ENCODE results near the gene HSD17B12. TPM values are rescaled to one million over a fixed set of nuclear protein-coding genes. Genes with fewer than 3 reads are reported as not detected.

The HSD17B12 gene
- total and polyA plus RNA-seq, 2 of the 13 experiments (the other 11 are each of a cell fraction or from before 2014, with no cell fraction given), result 50.3 to 117 TPM

- H4K20me1 ChIP-seq (ENCODE audit: insufficient read depth, low read length), result no peaks in the 10 kb centered on the region
- in situ Hi-C loops (cut with HindIII; ENCODE audit: extremely low pct_ligation_motif_present, low pct_unique_long_range_greater_than_20kb), result no loop called here
- no peaks in the 10 kb centered on the region for H3K27me3 ChIP-seq (ENCODE audit: control insufficient read depth in 1 of 2, insufficient read depth in 2 of 2, low read length in 2 of 2)
- POLR2A ChIA-PET, result no interaction called here
- H3K9ac ChIP-seq (ENCODE audit: insufficient read depth, low read depth, low read length), result no peak overlapping the region
- H3K36me3 ChIP-seq (replicated peaks in 1 of 2; ENCODE audit: control insufficient read depth in 1 of 2, insufficient read depth in 2 of 2, low read length in 2 of 2), result peaks cover 4 to 21% of the 10 kb centered on the region in 2 experiments; a peak in 4 of 5 replicates
- WGBS (ENCODE audit: low lambda C conversion rate), result 97% methylated on average over 7 of the region's 7 CpGs
- FAIRE-seq, result no peak
- no peak for ATAC-seq
- no TSS peak for BruUV-seq (replicated peaks)
- no peak for DNase-seq (ENCODE audit: low spot score)
- TF ChIP-seq PRDM4 (CRISPR knock-in tag; IDR thresholded peaks at IDR 0.05; ENCODE audit: borderline replicate concordance) (no peak), ESRRA (CRISPR knock-in tag; IDR thresholded peaks at IDR 0.05; ENCODE audit: low read depth) (no peak), U2AF1 (optimal IDR thresholded peaks at IDR 0.05; ENCODE audit: low read depth, low read length) (no peak), ZNF280D (CRISPR knock-in tag; IDR thresholded peaks at IDR 0.05) (no peak), TARDBP (CRISPR knock-in tag; IDR thresholded peaks at IDR 0.05) (no peak), KLF13 (CRISPR knock-in tag; IDR thresholded peaks at IDR 0.05) (no peak), ZNF30 (CRISPR knock-in tag; IDR thresholded peaks at IDR 0.05) (no peak), STAT5B (CRISPR knock-in tag; IDR thresholded peaks at IDR 0.05) (no peak), ZNF790 (CRISPR knock-in tag; IDR thresholded peaks at IDR 0.05; ENCODE audit: borderline replicate concordance) (no peak), IKZF4 (CRISPR knock-in tag; IDR thresholded peaks at IDR 0.05; ENCODE audit: borderline replicate concordance, low read depth, not compliant biosample characterization) (no peak), ZNF772 (CRISPR knock-in tag; IDR thresholded peaks at IDR 0.05) (no peak), TRAFD1 (CRISPR knock-in tag; IDR thresholded peaks at IDR 0.05; ENCODE audit: borderline replicate concordance) (no peak), ZBTB20 (CRISPR knock-in tag; IDR thresholded peaks at IDR 0.05; ENCODE audit: borderline replicate concordance, low read depth) (no peak), NR2C2 (CRISPR knock-in tag; IDR thresholded peaks at IDR 0.05; ENCODE audit: borderline replicate concordance) (no peak), MIXL1 (CRISPR knock-in tag; IDR thresholded peaks at IDR 0.05) (no peak), ZNF7 (CRISPR knock-in tag; IDR thresholded peaks at IDR 0.05) (no peak), MLX (CRISPR knock-in tag; IDR thresholded peaks at IDR 0.05) (no peak), SMAD1 (CRISPR knock-in tag; IDR thresholded peaks at IDR 0.05; ENCODE audit: borderline replicate concordance, low read depth) (no peak)
- H3K4me2 ChIP-seq (ENCODE audit: low read depth, low read length), result no peak overlapping the region
- CTCF ChIA-PET (ENCODE audit: low intra/inter-chr PET ratio, low total read pairs), result no interaction called here
- no peak overlapping the region for H3K27ac ChIP-seq (ENCODE audit: extremely low read length, insufficient read depth, low read length)
- no peaks in the 10 kb centered on the region for H3K9me3 ChIP-seq (ENCODE audit: low read length)
- H3K4me3 ChIP-seq (replicated peaks in 1 of 3; ENCODE audit: insufficient read depth in 1 of 3, low read depth in 2 of 3, low read length in 3 of 3), result no peak overlapping the region
- H2AFZ ChIP-seq (ENCODE audit: low read length), result no peak overlapping the region
- intact Hi-C loops (cut with micrococcal nuclease; ENCODE audit: unreplicated experiment), result no loop called here
- H3K4me1 ChIP-seq (ENCODE audit: insufficient read depth, low read length), result no peaks in the 10 kb centered on the region
- H3K79me2 ChIP-seq (ENCODE audit: insufficient read depth, low read length), result peaks cover 4% of the 10 kb centered on the region
Observed at GRCh38 chr11:43772733-43773132, 92.2 kb downstream of the HSD17B12 start.
